GM12891 (cell line): ENCODE measurements around the gene SEMA5A.

Experiments used
- PAX5 ChIP-seq: IDR thresholded peaks from 2 replicates; pipeline ENCODE4 v1.6.1; 2011; ENCODE audit warnings: low read length, moderate library complexity, mild to moderate bottlenecking; ENCODE audit not compliant: insufficient read depth, severe bottlenecking
- POLR2A ChIP-seq: IDR thresholded peaks from 2 replicates; pipeline ENCODE4 v1.6.1; 2011; ENCODE audit warnings: low read depth, low read length, control low read depth
- POLR2AphosphoS5 ChIP-seq: IDR thresholded peaks from 2 replicates; pipeline ENCODE4 v1.6.1; 2011; ENCODE audit warnings: low read depth, low read length, control low read depth
- POU2F2 ChIP-seq: IDR thresholded peaks from 2 replicates; pipeline ENCODE4 v1.6.1; 2011; ENCODE audit warnings: low read depth, mild to moderate bottlenecking, control low read depth, low read length, moderate library complexity
- SPI1 ChIP-seq: IDR thresholded peaks from 2 replicates; pipeline ENCODE4 v1.6.1; 2011; ENCODE audit warnings: low read depth, low read length, control low read depth
- TAF1 ChIP-seq: IDR thresholded peaks from 2 replicates; pipeline ENCODE4 v1.6.1; 2011; ENCODE audit warnings: low read depth, low read length, control low read depth

DNA sequence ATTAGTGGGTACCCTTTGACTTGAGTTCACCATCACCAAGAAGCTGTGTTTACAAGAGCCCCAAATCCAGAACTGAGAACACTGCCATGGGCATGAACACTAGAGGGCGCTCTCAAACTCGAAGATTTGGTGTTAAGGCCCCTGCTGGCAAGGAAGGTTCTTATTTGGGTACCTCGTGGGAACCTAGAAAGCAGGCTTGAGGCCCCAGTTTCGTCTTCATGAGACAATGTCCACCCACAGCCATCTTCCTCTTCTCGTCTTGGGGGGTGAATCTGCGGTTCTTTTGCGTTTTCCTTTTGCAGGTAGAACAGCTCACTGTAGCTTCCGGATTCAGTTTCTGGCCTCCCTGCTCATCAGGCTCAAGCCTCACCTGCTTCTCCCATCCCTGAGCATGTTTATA is 184.0 kb downstream of the SEMA5A start:
- TF ChIP-seq POLR2AphosphoS5 = no peak
- no peak for TF ChIP-seq POLR2A
- no peak for TF ChIP-seq TAF1
- peak; percentile 55 for TF ChIP-seq SPI1
- TF ChIP-seq PAX5 = no peak
- TF ChIP-seq POU2F2 = peak; percentile 77; the same call in 1 of the 2 replicates
